ENCODE data around the gene PI16. TPM values are rescaled to one million over a fixed set of nuclear protein-coding genes. Genes with fewer than 3 reads are reported as not detected.
A peak's percentile ranks its signal among the peaks of the same experiment; 100 is the strongest.

Gene PI16
- total and polyA plus RNA-seq, 2 donors (not counting 1 experiment from before 2014, with no cell fraction given), result 1.4 to 7.4 TPM

GRCh38 chr6:37011656-37012378 lies 57.3 kb downstream of the PI16 start:
- Histone ChIP-seq H3K79me2 (ENCODE audit: control insufficient read depth, insufficient read depth, low read length) (peaks cover 82% of the 10 kb centered on the region), H3K9ac (ENCODE audit: low read length) (no peak overlapping the region), H3K4me3 (ENCODE audit: control extremely low read depth in 1 of 5, extremely low read depth in 1 of 5, insufficient read depth in 1 of 5, low read depth in 2 of 5, low read length in 4 of 5) (no peak overlapping the region), H3K36me3 (replicated peaks in 1 of 2; ENCODE audit: control extremely low read depth in 1 of 2, control insufficient read depth in 1 of 2, extremely low read depth in 1 of 2, insufficient read depth in 2 of 2, low read length in 1 of 2) (peaks cover 0 to 85% of the 10 kb centered on the region in 2 experiments), H3K4me2 (replicated peaks; ENCODE audit: low read depth, low read length, poor library complexity, severe bottlenecking) (no peak overlapping the region), H3K4me1 (ENCODE audit: control insufficient read depth in 2 of 2, insufficient read depth in 2 of 2, low read length in 2 of 2) (peaks cover 22 to 48% of the 10 kb centered on the region in 2 donors), H3K27ac (ENCODE audit: low read length in 2 of 2) (peak overlapping the region in 1 of 2 donors; percentile 11), H2AFZ (ENCODE audit: insufficient read depth, low read depth, low read length, poor library complexity, severe bottlenecking) (no peak overlapping the region), H3K9me3 (ENCODE audit: control extremely low read depth in 1 of 3, control insufficient read depth in 2 of 3, insufficient read depth in 1 of 3, low read length in 2 of 3) (no peaks in the 10 kb centered on the region), H3K27me3 (replicated peaks in 1 of 4; ENCODE audit: control extremely low read depth in 1 of 4, control insufficient read depth in 3 of 4, insufficient read depth in 4 of 4, low read length in 3 of 4) (no peaks in the 10 kb centered on the region), H4K20me1 (ENCODE audit: control insufficient read depth, insufficient read depth, low read length, poor library complexity, severe bottlenecking) (peaks cover 92% of the 10 kb centered on the region)
- Mint-ChIP-seq H3K4me1 (peaks cover 40% of the 10 kb centered on the region), H3K4me3 (no peak overlapping the region), H3K27me3 (no peaks in the 10 kb centered on the region), H3K27ac (peak overlapping the region; percentile 26), H3K9me3 (ENCODE audit: insufficient read depth) (no peaks in the 10 kb centered on the region)
- ATAC-seq (ENCODE audit: low read depth) (no peak), DNase-seq (no peak)
- POLR2A ChIA-PET, result no interaction called here
- intact Hi-C loops (cut with micrococcal nuclease), result no loop called here
- CTCF ChIA-PET, result interaction anchor here (0.9 to 1.1 kb wide), 3 partner anchors 8 to 127 kb away, joined by 3 to 4 read pairs (median 3); partner anchors contain the start of gene MTCH1
- TF ChIP-seq CTCF (IDR thresholded peaks at IDR 0.05) (no peak), EZH2 (IDR thresholded peaks at IDR 0.05; ENCODE audit: borderline replicate concordance, insufficient read depth, low read depth, low read length, poor library complexity, severe bottlenecking) (no peak)
- 97% methylated on average over 9 of the region's 11 CpGs for WGBS (ENCODE audit: insufficient coverage)

Data from B cell (primary cell).